ENCODE results near the gene ANKRD28.

GRCh38 chr3:15682561-15683185, 115.1 kb downstream of the ANKRD28 start:
- TF ChIP-seq FOXM1 (CRISPR knock-in tag; IDR thresholded peaks at IDR 0.05) (no peak), CTCF (CRISPR knock-in tag; IDR thresholded peaks at IDR 0.05) (no peak), SRSF4 (IDR thresholded peaks at IDR 0.05; ENCODE audit: low read depth, low read length, poor library complexity, severe bottlenecking) (no peak), ZNF691 (CRISPR knock-in tag; IDR thresholded peaks at IDR 0.05; ENCODE audit: borderline replicate concordance, low read depth) (no peak)

Data from HepG2 (cell line).